Hippocampal formation (tissue), 2 donors: ENCODE data around the gene C1QTNF6.
"Not testable (repeated sequence)": the region's sequence is repeated elsewhere in the genome, so short reads cannot be mapped to it uniquely, and the experiment has no call there.

Experiments
- DNase-seq, 2 donors: peaks; one replicate each; lab custom pipeline; 2025; lab: John Stamatoyannopoulos, UW

The C1QTNF6 gene

DNA sequence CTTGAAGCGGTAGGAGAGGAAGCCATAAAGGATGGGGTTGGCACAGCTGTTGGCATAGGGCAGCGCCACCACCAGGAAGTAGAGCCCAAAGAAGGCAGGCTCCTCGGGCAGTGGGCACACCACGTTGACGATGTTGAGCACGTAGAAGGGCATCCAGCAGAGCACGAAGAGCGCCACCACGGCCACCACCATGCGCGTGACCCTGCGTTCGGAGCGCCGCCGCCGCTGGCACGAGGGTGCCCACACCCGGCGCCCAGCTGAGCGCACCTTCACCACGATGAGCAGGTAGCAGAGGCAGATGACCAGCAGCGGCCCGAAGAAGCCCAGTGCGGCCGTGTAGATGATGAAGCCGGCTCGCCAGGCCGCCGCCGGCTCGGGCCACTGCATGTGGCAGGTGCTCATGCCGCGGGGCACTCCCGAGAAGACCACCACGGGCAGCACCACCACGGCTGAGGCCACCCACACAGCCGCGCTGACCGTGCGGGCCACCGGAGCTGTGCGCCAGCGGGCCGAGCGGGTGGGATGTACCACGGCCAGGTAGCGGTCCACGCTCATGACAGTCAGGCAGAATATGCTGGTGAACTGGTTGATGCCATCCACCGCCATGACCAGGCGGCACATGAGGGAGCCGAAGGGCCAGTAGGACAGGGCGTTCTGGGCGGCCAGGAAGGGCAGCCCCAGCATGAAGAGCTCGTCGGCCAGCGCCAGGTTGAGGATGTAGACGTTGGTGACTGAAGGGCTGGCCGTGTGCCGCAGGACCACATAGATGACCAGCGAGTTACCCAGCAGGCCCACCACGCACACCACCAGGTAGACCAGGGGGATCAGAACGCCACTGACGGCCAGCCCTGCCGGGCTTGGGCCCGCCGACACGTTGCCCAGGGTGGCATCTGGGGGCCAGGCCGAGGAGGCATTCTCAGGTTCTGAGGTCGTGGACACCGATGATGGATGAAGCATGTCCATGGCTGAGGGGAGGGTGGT, 19.1 kb upstream of the C1QTNF6 start:
- DNase-seq: no peak

- DNase-seq: no peak
Observed at GRCh38 chr22:37206118-37206840, 18.2 kb upstream of the C1QTNF6 start.

- DNase-seq: no peak
Observed at GRCh38 chr22:37205046-37205445, 17.0 kb upstream of the C1QTNF6 start.

GRCh38 chr22:37204045-37204655, 16.1 kb upstream of the C1QTNF6 start:
- no peak for DNase-seq

DNA sequence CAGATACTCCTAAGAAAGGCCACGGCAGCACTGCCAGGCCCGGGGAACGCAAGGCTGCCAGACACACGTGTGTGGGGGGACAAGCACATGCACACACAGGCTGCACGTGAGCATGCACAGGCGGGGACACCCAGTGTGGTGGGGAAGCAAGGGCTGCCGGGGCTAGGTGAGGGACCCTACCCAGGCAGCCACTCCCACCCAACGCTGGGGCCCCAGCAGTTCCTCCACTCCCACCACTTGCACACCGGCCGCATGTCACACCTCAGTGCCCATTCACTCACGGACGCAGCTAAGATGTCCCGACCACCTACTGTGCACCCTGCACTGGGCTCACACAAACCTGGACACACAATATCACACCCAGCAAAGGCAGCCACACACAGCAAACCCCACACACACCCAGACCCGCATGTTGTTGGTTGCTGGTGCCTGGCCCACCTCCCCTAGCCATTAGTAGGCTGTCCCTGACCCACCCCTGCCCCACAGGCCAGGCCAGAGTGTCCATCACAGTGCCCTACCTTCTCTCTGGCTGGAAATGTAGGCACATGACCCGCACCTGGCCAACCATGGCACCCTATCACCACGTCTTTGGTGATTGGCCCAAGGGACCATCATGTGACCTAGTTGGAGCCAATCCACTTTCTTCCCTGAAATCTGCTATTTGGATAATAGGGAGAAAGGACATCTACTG, 15.5 kb upstream of the C1QTNF6 start:
- DNase-seq: no peak

DNA sequence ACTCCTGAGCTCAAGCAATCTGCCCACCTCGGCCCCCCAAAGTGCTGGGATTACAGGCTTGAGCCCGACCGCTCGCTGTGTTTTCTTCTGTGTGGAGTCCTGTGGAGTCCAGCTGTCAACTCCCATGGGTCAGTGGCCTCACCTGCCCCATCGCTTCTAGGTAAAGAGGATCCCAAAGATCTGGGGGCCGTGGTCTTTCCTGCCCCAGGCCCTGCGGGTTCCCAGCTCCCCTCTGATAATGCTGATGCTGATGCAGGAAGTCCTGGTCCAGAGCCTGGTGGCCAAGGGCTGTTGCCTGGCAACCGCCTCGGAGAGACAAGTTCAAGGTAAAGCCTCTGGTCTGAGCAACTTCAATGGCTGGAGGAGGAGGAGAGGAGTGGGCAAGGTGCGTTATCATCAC, 14.7 kb upstream of the C1QTNF6 start:
- no peak for DNase-seq

GRCh38 chr22:37202001-37202555, 14.0 kb upstream of the C1QTNF6 start:
- DNase-seq: no peak

DNA sequence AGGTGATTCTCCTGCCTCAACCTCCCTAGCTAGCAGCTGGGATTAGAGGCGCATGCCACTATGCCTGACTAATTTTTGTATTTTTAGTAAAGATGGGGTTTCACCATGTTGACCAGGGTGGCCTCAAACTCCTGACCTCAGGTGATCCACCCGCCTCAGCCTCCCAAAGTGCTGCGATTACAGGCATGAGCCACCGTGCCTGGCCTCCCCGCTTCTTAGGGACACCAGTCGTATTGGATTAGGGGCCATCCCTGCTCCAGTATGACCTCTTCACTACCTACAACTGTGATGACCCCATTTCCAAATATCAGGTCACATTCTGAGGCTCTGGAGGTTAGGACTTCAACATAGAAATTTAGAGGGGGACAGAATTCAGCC, 13.4 kb upstream of the C1QTNF6 start:
- not testable (repeated sequence) for DNase-seq

DNA sequence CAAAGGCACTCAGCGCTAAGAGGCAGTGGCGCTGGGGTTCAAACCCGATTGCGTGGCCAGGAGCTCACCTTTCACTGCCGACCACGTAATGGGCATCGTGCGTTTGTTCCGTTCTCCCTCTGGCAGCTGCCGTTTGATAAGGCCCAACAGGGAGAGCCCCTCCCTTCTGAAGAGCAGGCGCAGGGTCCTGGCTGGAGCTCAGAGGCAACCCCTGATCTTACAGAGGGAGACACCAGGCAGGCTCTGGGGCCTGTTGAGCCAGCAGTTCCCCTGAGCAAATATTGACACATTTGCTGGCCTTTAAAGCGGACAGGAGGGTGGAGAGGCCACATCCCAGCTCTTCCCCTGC, 11.7 kb upstream of the C1QTNF6 start:
- DNase-seq: no peak

GRCh38 chr22:37199103-37199759, 11.2 kb upstream of the C1QTNF6 start:
- peak; percentile 94 to 97 for DNase-seq

DNA sequence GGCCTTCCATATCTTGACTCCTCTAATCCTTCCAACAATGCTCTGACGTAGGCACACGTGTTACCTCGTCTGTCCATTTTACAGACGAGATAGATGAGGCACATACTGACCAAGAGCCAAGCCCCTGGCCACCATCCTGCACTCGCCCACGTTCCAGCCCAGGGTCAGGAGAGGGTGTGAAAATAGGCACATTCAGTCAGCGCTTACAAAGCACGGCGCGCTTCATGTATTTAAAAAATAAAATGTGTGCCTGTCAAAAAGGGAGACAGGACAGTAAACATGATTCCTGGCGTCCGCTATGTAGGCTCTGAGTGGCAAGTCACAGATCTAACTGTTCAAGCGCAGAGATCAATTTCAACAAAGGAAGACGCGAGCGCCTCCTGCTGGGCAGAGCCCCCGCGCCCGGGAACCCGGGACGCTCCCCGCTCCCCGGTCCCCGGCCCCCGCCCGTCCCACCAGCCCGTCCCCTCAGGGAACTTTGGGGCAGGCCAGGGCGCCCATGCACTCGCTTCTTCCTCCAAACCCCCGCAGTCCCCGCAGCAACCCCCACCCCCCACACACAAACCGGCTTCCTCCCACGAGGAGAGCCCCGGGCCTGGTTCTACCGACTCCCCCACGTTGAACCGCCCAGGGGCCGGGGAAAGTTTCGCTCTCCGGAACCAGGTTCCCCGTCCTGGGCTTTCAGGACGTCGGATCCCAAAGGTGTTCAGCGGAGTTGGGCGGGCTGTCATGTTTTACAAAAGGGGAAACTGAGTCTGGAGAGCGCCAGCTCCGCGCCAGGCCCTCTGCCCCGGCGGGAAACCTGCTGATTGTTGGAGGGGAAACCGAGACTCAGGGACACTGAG, 10.4 kb upstream of the C1QTNF6 start:
- DNase-seq: peak; percentile 55 to 76

- no peak for DNase-seq
Observed at GRCh38 chr22:37197451-37198257, 9.6 kb upstream of the C1QTNF6 start.

DNA sequence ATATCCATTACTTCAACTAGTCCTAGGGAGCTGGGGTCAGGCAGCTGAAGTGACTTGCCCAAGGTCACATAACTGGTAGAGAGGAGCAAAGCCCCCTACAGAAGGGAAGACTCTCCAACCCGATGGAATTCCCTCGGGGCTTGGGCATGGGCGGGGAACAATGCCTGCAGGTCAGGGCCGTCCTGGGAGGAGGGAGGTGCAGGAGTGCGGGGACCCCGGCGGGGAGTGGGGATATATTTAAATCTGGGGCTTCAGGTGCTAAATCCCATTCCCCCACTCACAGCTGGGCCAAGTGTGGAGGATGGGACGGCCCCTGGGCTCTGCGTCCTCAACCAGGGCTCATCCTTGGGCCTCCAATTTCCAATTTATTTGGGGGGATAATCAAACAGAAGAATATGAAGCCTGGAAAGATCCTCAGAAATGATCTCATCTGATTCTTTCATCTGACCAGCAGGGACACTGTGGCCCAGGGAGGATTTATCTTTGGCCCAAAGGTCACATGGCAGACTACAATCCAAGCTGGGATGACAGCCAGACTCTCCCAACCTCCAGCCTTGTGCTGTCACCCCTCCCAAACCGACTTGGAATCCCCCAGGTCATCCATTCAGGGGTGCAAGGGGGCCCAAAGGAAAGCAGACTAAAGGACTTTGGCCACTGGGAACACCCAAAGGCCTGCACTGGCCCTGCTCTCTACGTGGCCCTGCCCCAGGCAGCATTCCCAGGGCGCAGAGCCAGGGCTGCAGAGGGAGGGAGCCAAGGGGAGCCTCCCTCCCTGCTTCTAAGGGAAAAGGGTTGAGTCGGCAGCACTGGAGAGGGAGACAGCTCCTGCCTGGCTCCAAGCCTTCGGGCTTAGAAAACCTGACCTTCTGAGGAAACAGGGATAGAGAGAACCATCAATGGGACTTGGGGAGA, 8.7 kb upstream of the C1QTNF6 start:
- no peak for DNase-seq

- no peak for DNase-seq
Observed at GRCh38 chr22:37195921-37196320, 7.9 kb upstream of the C1QTNF6 start.

DNA sequence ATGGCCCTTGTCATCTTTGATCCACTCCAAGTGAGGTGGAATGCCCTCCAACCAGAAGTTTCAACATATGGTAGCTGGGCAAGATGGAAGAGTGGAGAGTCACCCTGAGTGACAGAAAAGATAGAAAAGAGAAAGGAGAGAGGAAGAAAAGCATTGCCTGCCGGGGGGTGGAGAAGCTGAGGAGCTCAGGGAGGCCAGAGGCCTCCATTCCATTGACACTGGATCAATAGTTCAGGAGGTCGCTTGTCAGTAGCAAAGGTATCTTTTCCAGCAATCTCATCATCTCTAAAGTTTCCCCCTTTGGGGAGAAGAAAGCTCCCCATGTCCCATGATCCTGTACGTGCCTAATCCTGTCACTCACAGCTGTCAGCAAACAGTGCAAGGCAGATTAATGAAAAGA, 6.7 kb upstream of the C1QTNF6 start:
- no peak for DNase-seq

DNA sequence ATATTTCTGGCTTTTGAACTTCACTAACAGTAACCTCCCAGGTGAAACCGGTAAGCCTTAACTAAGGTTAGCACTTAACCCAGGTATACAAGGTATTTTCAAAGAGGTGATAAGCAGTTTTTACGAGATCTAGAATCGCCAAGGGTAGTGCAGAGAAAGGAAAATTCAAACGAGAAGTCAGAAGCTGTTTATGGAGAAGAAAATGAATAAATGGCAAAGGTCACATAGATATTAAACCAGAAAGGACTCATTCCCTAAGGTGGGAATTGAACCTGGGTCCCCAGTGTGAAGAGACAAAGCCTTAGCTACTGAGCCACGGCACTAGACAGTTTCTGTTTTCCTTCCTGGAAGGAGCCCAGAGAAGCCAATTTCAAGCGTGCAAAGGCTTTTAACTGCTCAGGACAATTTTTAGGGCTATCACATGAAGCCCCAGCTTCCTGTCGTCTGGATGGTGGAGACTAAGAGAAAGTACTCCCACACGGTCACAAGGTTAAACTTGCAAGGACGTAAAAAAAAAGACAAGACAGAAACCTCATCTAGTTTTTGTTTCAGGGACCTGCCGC, 5.7 kb upstream of the C1QTNF6 start:
- no peak for DNase-seq

- DNase-seq: no peak
Observed at GRCh38 chr22:37192741-37193140, 4.7 kb upstream of the C1QTNF6 start.

DNA sequence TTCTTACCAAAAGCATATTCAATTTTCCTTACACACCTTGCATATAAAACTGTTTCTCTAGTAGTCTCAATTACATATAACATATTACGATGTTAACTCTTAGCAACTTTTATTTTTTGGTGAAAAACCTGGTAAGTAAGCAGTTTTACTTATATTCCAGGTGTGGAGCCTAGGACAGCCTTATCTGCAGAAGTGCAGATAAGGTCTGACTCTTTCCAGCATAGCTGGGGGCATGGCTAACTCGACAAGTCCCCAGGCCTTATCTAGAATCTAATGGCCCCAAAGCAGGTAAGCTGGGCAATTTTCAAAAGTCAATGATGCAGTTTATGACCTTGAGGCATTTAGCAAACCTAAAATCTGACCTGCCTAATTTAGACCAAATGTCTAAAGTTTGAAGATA, 4.2 kb upstream of the C1QTNF6 start:
- no peak for DNase-seq
